GM19043 (cell line): Measurements from ENCODE around the gene VPS4A.

Source experiments
- ATAC-seq: cut with Tn5 transposase; IDR thresholded peaks from one replicate; pipeline ENCODE4 v1.9.1; 2021; ENCODE audit warnings: low read depth; ENCODE audit not compliant: unreplicated experiment

The VPS4A gene

DNA sequence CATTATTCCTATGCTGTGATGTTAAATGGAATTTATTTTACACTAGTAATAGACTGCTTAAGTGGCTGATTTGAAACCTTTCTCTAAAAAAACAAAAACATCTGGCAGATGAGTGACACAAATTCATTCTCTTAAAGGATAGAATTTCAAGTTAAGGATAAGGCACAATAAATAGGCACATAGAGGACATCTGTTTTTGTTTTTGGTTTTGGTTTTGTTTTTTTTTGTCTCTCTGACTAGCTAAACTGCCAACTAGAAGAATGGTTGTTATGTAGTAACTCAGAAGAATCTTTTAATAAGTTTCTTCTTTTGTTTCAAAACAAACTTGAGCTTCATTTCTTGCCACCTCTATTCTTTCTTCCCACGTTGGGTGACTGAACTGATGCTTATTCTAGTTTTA is 5.1 kb upstream of the VPS4A start:
- ATAC-seq: no peak

GRCh38 chr16:69307091-69307490 is 4.1 kb upstream of the VPS4A start:
- ATAC-seq: no peak

DNA sequence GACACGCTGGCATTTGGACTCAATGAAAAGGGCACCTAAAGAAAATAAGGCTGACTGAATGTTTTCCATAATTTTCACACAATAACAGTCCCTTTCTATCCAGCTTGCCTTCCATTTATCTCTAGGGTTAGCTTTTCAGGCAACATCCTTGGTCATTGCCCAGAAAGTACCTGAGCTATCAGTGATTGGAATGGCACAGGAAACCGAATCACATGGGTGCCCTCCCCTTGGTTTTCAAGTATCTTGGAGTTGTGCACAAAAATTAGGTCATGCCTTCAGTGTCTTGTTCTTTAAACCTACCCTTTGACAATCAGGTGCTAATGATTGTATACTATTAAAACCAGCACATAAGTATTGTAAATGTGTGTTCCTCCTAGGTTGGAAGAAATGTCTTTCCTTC is 3.3 kb upstream of the VPS4A start:
- ATAC-seq: no peak

DNA sequence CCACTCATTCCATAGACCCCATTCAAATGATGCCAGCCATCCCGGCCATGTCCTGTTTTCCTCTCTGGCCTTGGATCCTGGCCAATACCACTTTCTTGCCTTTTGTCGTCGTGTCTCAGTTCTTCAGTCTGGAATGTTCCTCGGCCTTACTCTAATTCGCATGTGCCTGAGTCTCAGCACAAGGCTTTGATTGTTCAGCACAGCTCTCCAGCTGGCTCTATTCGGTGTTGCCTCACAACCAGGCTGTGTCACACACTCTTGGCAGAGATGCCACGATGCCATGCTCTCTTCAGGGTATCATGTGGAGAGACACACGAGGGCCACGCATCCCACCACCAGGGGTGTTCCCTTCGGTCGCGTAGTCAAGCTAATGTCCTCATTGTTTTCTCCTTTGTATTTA is 1.8 kb upstream of the VPS4A start:
- ATAC-seq: no peak

- peak; percentile 25 for ATAC-seq
Measured at GRCh38 chr16:69311533-69312387, 610 bp downstream of the VPS4A start.

GRCh38 chr16:69313469-69313868 is 2.3 kb downstream of the VPS4A start:
- ATAC-seq: no peak

DNA sequence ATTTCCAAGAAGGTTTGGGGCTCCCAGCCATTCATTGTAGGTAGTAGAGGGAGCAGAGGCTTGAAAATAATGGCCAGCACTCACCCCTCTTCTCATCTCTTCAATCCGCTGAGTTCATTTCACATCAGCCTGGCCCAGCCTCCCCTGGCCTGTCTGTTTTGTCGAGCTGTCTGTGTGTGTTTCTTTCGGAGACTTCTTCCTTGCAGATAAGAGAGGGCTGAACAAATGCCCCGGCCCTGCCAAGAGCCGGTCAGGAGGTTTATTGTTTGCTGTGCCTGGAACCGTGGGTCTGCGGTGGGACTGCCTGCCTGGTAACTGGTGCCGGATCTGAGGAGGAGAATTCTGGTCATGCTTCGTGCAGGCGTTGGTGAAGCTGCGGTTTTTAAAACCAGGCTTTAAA is 3.4 kb downstream of the VPS4A start:
- ATAC-seq: no peak

- ATAC-seq: no peak
Measured at GRCh38 chr16:69315486-69316311, 4.5 kb downstream of the VPS4A start.

GRCh38 chr16:69316595-69317034 is 5.5 kb downstream of the VPS4A start:
- ATAC-seq: no peak

DNA sequence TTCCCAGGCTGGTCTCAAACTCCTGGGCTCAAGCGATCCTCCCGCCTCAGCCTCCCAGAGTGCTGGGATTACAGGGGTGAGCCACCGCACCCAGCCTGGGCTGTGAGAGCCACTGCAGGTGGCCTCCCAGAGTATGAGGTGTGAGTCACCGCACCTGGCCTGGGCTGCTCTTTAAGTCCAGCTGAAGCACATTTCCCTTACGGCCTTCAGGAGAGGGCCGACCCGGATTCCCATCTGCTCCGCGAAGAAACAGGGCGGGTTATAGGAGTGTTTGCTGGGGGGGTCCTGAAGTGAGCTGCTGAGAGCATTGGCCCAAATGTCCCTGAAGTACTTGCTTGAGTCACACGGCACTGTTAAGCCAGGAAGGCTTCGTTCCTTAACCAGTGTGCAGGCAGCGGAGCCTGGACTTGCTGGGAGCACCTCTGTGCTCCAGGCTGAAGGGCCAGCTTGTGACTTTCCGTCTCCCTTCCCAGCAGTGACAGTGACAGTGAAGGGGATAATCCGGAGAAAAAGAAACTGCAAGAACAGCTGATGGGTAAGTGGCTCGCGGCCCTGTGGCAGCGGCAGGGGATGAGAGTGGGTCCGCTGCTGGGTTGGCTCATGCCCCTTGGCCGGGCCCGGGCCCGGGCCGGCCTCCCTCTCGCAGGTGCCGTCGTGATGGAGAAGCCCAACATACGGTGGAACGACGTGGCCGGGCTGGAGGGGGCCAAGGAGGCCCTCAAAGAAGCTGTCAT is 7.2 kb downstream of the VPS4A start:
- no peak for ATAC-seq

DNA sequence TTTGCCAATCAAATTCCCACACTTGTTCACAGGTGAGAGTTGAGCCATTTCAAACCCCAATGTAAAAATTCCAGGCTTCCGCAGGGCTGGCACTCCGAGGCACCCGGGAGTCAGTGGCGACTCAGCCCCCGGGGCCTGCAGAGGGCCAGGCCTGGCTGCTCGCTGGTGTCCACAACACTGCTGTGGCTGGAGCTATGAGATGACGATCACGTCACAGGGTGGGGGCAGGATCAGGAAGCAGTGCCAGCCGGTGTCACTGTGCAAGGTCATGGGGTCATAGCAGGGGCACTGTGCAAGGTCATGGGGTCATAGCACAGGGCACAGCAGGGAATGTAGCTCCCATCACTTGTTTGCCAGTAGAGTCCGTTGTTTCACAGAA is 7.8 kb downstream of the VPS4A start:
- ATAC-seq: no peak

DNA sequence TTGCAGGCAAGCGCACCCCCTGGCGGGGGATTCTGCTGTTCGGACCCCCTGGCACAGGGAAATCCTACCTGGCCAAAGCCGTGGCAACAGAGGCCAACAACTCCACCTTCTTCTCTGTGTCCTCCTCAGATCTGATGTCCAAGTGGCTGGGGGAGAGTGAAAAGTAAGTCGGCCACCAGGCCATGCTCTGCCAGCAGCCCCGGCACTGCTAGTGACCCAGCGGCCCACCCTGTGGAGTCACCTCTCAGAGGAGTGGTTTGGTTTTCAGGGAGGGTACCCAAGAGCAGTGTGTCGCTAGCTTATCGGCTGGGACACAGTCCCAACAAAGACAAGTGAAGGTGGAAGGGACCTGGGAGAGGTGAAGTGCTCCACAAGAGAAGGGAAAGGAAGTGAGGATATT is 8.2 kb downstream of the VPS4A start:
- ATAC-seq: no peak

- no peak for ATAC-seq
Measured at GRCh38 chr16:69319826-69320739, 8.9 kb downstream of the VPS4A start.

DNA sequence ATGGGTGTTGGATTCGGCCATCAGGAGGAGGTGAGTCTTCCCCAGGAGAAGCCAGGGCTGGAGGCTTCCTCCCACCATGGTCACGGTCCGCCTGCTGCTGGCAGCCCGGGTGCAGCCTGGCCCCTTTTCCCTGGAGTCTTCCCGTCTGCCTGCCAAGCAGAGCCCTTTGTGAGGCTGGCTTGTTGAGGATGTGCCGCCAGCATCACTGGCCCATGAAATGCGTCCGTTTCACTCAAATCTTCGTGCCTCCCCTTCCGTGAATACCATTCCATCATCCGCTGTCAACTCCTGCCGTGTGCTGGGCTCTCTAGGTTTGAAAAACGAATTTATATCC is 9.6 kb downstream of the VPS4A start:
- ATAC-seq: no peak

DNA sequence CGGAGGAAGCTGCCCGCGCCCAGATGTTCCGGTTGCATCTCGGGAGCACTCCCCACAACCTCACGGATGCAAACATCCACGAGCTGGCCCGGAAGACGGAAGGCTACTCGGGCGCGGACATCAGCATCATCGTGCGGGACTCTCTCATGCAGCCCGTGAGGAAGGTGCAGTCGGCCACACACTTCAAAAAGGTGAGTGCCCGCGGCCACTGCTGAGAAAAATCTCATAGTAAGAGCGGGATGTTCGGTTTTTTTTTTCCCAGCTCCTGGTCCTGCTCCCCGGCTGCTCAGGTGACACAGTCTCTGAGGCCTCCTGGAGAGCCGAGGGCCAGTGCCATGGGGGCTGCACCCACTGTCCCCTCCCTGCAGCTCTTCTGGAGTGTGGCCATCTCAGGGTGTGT is 9.9 kb downstream of the VPS4A start:
- no peak for ATAC-seq

GRCh38 chr16:69322343-69322742 is 11.2 kb downstream of the VPS4A start:
- ATAC-seq: no peak

DNA sequence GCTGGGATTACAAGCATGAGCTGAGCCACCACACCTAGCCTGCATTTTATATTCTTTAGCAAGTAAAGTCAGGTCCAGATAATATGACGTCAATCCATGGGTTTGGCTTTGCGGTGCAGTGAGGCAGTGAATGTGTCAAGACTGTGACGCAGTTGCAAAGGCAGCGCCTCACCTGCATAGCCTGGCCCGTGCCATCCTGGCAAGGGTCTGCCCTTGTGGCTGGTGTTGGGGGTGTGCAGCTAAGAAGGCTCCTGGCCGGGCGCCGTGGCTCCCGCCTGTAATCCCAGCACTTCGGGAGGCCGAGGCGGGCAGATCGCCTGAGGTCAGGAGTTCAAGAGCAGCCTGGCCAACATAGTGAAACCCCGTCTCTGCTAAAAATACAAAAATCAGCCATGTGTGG is 12.3 kb downstream of the VPS4A start:
- no peak for ATAC-seq

GRCh38 chr16:69324013-69324531 is 12.9 kb downstream of the VPS4A start:
- no peak for ATAC-seq

DNA sequence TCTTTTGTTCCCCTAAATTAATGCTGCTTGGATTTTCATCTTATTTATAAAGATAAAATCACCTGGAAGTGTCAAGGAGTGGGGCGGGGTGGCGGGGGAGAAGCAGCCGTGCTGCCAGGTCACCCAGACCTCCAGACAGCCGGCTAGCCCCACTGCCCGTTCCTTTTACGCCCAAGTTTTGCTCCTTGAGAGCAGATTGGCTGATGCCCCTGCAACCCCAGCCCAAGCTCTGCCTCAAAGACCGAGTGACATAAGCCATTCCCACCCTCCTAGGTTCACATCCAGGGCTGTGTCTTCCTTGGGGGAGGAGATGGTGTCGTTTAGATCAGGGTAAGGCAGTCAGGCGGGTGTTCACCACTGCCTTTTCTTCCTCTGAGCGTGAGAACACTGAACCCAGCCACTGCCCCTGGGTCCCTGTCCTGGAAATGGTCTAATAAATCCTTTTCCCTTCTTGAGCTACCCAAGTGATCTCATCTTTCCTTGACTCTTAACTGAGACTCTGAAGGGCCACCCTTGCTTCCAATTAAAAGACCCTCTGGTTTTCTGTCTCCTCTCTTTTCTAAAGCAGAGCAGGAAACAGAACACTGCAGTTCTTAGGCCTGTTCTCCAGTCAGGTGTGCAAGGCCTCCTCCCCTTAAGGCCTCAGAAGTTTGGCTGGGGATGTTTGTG is 13.6 kb downstream of the VPS4A start:
- ATAC-seq: no peak

- ATAC-seq: no peak
Measured at GRCh38 chr16:69325784-69326171, 14.6 kb downstream of the VPS4A start.
